Activated naive CD8-positive, alpha-beta T cell (primary cell): ENCODE results near the gene OR13J1.
A peak's percentile ranks its signal among the peaks of the same experiment; 100 is the strongest.
"Not testable (repeated sequence)": the region's sequence is repeated elsewhere in the genome, so short reads cannot be mapped to it uniquely, and the experiment has no call there.

Experiments used
- H3K27ac Mint-ChIP-seq: one replicate; pipeline ENCODE4 v1.8.0; 2021; ENCODE audit warnings: mixed read lengths
- H3K27me3 Mint-ChIP-seq: one replicate; pipeline ENCODE4 v1.8.0; 2021; ENCODE audit warnings: mixed read lengths
- H3K36me3 Mint-ChIP-seq: one replicate; pipeline ENCODE4 v1.8.0; 2021; ENCODE audit warnings: mixed read lengths
- H3K4me1 Mint-ChIP-seq: one replicate; pipeline ENCODE4 v1.8.0; 2021; ENCODE audit warnings: low read depth, mixed read lengths
- H3K4me3 Mint-ChIP-seq: one replicate; pipeline ENCODE4 v1.8.0; 2021; ENCODE audit warnings: mild to moderate bottlenecking, mixed read lengths
- H3K9me3 Mint-ChIP-seq: one replicate; pipeline ENCODE4 v1.8.0; 2021; ENCODE audit warnings: low read depth, mixed read lengths

OR13J1 gene, protein sequence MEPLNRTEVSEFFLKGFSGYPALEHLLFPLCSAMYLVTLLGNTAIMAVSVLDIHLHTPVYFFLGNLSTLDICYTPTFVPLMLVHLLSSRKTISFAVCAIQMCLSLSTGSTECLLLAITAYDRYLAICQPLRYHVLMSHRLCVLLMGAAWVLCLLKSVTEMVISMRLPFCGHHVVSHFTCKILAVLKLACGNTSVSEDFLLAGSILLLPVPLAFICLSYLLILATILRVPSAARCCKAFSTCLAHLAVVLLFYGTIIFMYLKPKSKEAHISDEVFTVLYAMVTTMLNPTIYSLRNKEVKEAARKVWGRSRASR

DNA sequence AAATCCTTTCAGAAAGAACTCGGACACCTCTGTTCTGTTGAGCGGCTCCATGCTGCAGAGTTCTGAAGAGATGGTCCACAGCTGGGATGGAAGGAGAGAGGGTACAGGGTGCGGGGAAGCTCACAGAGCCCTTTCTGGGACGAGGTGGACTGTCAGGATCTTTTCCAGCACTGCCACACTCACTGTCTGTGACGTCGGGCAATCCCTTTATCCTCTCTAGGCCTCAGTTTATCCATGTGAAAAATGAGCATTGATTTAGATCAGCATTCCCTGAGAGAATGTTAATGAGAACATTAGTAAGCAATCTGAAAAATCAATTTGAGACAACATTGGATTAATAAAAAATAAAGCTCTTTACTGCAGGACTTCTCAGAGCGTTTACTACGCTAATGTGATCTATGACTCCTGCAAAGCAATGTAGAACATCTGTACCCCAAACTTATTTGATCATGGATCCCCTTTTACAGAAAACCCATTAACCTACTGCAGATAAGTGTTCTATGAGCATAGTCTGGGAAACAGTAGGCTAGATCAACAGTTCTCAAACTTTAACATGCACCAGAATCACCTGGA is at the start of gene OR13J1:
Gene OR13J1 (minus strand): TSS at position 51 of the 573 bp plus-strand sequence. CDS start 0 bp downstream, at position 51.
- Mint-ChIP-seq H3K9me3 (no peaks in the 10 kb centered on the region), H3K4me3 (no peak within 1 kb of the TSS), H3K36me3 (no peaks in the 10 kb centered on the region), H3K4me1 (no peaks in the 10 kb centered on the region), H3K27ac (no peak within 1 kb of the TSS), H3K27me3 (peaks cover 8% of the 10 kb centered on the region)

- H3K27ac Mint-ChIP-seq = peak overlapping the region; percentile 9
- H3K4me1 Mint-ChIP-seq = peaks cover 16% of the 10 kb centered on the region
- no peaks in the 10 kb centered on the region for H3K9me3 Mint-ChIP-seq
- H3K36me3 Mint-ChIP-seq = no peaks in the 10 kb centered on the region
- H3K27me3 Mint-ChIP-seq = no peaks in the 10 kb centered on the region
- no peak overlapping the region for H3K4me3 Mint-ChIP-seq
Measured at GRCh38 chr9:35919212-35920008, 49.2 kb upstream of the OR13J1 start.

DNA sequence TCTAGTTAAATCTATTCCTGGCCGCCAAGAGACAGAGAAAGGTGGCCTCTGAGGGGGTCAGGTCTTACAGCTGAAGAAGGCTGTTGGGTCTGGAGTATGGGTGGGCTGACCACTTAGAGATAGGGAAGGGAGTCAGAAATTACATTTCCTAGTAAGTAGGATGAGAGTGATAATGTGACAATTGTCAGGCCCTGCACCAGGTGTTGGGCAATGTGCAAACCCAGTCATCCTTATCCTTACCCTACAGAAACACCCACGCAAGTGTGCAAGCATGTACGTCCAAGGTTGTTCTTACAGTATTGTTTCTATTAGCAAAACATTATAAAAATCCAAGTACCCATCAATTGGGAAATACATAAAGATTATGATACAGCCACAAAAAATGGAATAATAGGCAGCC is 48.6 kb upstream of the OR13J1 start:
- Mint-ChIP-seq H3K4me1 (peaks cover 9% of the 10 kb centered on the region), H3K27me3 (no peaks in the 10 kb centered on the region), H3K4me3 (no peak overlapping the region), H3K27ac (no peak overlapping the region), H3K36me3 (no peaks in the 10 kb centered on the region), H3K9me3 (no peaks in the 10 kb centered on the region)

GRCh38 chr9:35917261-35917660 is 47.1 kb upstream of the OR13J1 start:
- Mint-ChIP-seq H3K36me3 (no peaks in the 10 kb centered on the region), H3K27ac (no peak overlapping the region), H3K4me3 (no peak overlapping the region), H3K27me3 (no peaks in the 10 kb centered on the region), H3K9me3 (no peaks in the 10 kb centered on the region), H3K4me1 (peaks cover 7% of the 10 kb centered on the region)

- Mint-ChIP-seq H3K27me3 (no peaks in the 10 kb centered on the region), H3K36me3 (no peaks in the 10 kb centered on the region), H3K4me1 (peaks cover 19% of the 10 kb centered on the region), H3K4me3 (no peak overlapping the region), H3K9me3 (no peaks in the 10 kb centered on the region), H3K27ac (no peak overlapping the region)
Measured at GRCh38 chr9:35915681-35916294, 45.6 kb upstream of the OR13J1 start.

GRCh38 chr9:35914301-35914807 is 44.2 kb upstream of the OR13J1 start:
- no peak overlapping the region for H3K27ac Mint-ChIP-seq
- H3K36me3 Mint-ChIP-seq = no peaks in the 10 kb centered on the region
- H3K4me3 Mint-ChIP-seq = no peak overlapping the region
- H3K9me3 Mint-ChIP-seq = no peaks in the 10 kb centered on the region
- peaks cover 29% of the 10 kb centered on the region for H3K4me1 Mint-ChIP-seq
- no peaks in the 10 kb centered on the region for H3K27me3 Mint-ChIP-seq

GRCh38 chr9:35913429-35913828 is 43.2 kb upstream of the OR13J1 start:
- not testable (repeated sequence) for H3K9me3 Mint-ChIP-seq, H3K27ac Mint-ChIP-seq, H3K4me3 Mint-ChIP-seq, H3K27me3 Mint-ChIP-seq, H3K36me3 Mint-ChIP-seq
- peaks cover 37% of the 10 kb centered on the region for H3K4me1 Mint-ChIP-seq

DNA sequence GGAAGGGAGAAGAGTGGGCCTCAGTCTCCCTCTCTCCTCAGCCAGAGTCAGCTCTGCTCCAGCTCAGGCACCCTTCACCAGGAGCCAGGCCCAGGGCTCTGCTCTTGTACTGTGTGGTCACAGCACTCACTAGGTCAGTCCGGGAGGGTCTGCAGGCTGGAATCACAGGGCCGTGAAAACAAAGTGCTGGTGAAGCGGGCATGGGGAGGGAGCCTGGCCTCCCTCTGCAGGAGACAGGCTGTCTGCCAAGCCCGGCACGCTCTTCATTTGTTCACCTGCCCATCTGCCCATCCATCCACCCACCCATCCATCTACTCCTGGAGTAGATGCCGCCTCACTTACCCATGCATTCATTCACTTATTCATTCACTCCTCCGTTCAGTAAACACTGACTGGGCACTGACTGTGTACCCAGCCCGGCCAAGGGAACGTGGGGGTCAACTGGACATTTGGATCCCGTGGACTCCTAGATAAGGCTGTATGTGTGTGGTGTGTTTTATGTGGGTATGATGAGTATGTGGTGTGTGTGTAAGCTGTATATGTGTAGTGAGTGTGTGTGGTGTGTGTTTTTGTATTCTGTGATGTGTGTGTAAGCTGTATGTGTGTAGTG is 42.7 kb upstream of the OR13J1 start:
- Mint-ChIP-seq H3K27ac (no peak overlapping the region), H3K27me3 (no peaks in the 10 kb centered on the region), H3K4me1 (peaks cover 43% of the 10 kb centered on the region), H3K9me3 (no peaks in the 10 kb centered on the region), H3K36me3 (no peaks in the 10 kb centered on the region), H3K4me3 (no peak overlapping the region)

GRCh38 chr9:35911690-35912089 is 41.5 kb upstream of the OR13J1 start:
- no peak overlapping the region for H3K27ac Mint-ChIP-seq
- no peak overlapping the region for H3K4me3 Mint-ChIP-seq
- peaks cover 51% of the 10 kb centered on the region for H3K4me1 Mint-ChIP-seq
- no peaks in the 10 kb centered on the region for H3K27me3 Mint-ChIP-seq
- H3K9me3 Mint-ChIP-seq = no peaks in the 10 kb centered on the region
- no peaks in the 10 kb centered on the region for H3K36me3 Mint-ChIP-seq

DNA sequence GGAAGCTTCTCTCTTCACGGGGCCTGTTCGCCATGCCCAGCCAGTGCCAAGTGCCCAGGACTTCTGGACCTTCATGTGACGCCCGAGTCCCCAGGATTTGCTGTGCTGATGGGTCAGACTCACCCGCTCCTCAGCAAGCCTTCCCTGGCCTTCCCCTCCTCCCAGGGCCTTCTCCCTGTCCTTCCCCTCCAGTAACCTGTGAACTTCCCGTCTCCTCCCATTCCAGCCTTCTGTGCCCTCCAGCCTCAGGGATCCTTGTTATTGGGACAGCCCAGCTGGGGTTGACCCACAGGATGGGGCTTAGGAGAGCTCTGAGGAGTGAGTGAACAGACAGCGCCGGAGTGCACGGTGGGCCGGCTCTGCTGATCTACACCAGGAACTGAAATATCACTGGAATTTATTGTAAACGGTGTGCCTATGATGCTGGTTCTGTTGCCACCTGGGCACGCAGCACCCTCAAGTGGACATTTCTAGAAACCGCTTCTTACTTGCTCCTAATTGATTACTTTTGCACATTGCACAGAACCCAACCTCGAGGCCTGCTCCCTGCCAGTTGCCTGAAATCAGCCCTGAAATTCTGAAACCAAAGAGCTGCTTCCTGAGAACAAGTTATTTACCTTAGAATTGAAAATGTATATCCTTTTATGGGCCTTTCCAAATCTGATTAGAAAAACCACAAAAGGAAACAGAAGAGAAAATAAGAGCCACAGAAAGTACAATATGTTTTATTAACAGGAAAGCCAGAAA is 40.6 kb upstream of the OR13J1 start:
- Mint-ChIP-seq H3K27ac (peak overlapping the region; percentile 92), H3K27me3 (no peaks in the 10 kb centered on the region), H3K9me3 (no peaks in the 10 kb centered on the region), H3K36me3 (no peaks in the 10 kb centered on the region), H3K4me1 (peaks cover 52% of the 10 kb centered on the region), H3K4me3 (peak overlapping the region; percentile 74)

DNA sequence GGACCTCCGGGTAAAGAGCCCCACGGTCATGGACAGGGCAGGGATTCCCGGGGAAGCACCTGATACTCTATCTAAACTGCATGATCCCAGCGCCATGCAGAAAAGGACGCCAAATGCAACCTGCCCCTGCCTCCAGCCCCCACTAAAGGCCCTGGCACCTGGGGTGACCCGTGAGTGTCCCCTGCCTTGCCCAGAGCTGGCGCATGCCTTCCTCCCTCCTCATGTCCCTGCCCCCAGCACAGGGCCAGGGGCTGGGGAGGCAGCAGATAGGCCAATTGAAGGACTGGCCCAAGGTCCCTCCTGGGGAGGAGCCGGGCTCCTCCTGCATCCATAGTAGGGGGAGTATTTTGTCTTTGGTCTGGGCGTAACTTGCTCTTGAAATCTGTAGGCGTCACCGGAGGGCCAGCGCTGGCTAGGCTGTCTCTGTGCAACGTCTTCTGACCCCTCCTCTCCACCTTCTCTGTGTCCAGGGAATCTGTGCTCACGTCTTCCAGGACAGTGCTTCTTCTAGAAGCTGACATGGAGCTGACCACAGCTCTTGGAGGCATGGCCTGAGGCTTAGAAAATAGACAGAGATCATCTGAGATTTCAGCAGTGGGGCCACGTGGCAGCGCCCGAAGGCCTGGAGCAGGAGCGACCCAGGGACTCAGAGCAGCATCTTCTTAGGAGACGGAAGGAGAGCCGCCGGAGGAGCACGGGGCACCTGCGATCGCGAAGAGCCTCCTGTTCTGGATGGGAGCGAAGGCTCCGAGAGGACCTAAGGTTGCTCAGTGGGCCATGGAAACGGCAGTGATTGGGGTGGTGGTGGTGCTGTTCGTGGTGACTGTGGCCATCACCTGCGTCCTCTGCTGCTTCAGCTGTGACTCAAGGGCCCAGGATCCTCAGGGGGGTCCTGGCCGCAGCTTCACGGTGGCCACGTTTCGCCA is 39.7 kb upstream of the OR13J1 start:
- Mint-ChIP-seq H3K4me1 (peaks cover 55% of the 10 kb centered on the region), H3K4me3 (no peak overlapping the region), H3K36me3 (no peaks in the 10 kb centered on the region), H3K27ac (peak overlapping the region; percentile 61), H3K27me3 (no peaks in the 10 kb centered on the region), H3K9me3 (no peaks in the 10 kb centered on the region)

DNA sequence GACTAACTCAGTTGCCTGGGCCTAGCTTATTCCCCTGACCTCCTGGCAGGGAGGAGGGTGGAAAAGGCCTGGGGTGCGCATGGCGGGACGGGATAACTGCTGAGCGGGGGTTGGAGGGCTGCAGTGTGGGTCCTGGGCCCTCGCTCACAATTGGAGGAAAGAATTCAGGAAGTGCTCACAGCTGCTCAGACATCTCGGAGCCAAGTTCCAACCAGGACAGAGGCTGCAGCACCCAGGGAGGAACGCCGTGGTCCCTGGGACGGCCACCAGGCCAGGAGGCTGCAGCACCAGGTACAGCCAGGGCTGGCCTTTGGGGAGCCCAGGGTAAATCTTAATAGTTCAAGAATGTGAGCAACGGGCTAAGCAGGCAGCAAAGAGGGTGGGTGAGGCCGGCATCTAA is 39.1 kb upstream of the OR13J1 start, which contains the start of gene SPAAR:
Gene SPAAR (plus strand): TSS at position 217 of the 400 bp plus-strand sequence. CDS start 974 bp downstream, outside the sequence.
- Mint-ChIP-seq H3K27ac (peak within 1 kb of the TSS; percentile 72), H3K4me1 (peaks cover 55% of the 10 kb centered on the region), H3K4me3 (no peak within 1 kb of the TSS), H3K9me3 (no peaks in the 10 kb centered on the region), H3K36me3 (no peaks in the 10 kb centered on the region), H3K27me3 (no peaks in the 10 kb centered on the region)

DNA sequence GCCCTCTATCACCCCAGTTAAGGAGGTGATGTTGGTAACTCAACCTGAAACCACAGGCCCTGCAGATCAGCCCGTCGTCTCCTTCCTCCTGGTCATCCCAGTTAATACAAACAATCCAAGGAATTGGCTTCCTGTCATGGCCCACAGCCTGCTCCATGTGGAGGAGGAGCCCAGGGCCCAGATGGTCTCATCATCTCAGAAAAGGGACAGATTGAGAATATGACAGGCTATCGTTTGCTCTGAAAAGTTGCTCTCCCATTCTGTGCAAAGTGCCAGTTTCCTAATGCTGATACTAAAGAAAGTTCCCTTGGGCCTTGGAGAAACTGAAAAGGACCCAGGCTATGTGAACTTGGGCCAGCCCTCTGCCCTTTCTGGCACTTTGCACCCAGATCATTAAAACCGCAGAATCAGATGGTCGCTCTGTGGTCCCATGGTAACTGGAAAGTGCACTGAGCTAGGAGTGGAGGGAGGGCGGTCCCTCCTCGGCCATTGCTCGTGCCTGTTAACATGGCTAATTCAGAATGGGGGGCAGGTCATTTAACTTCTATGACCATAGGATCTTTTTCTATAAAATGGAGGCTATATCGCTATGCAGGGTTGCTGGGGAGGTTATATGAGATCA is 38.4 kb upstream of the OR13J1 start:
- Mint-ChIP-seq H3K4me3 (no peak overlapping the region), H3K27ac (peak overlapping the region; percentile 72), H3K4me1 (peaks cover 55% of the 10 kb centered on the region), H3K27me3 (no peaks in the 10 kb centered on the region), H3K36me3 (no peaks in the 10 kb centered on the region), H3K9me3 (no peaks in the 10 kb centered on the region)
